HEK293T (cell line): ENCODE results near the gene TNS3.

Experiments
- CTCF ChIA-PET: fragments of 350-600 bp; formaldehyde crosslinking; extraction: SDS; loops from one replicate; lab custom pipeline; 2021; ENCODE audit warnings: antibody characterized with exemption, inconsistent platforms; lab: Yijun Ruan, JAX
- POLR2A ChIA-PET: fragments of 350-600 bp; formaldehyde crosslinking; extraction: SDS; loops from one replicate; lab custom pipeline; 2020; ENCODE audit warnings: antibody characterized with exemption, inconsistent platforms; lab: Yijun Ruan, JAX
- DNase-seq: peaks from one replicate; pipeline ENCODE4 v3.0.0; 2012; ENCODE audit warnings: mixed read lengths; ENCODE audit errors: extremely low spot score
- ARNT ChIP-seq: fragments of 450-650 bp; IDR thresholded peaks from 2 replicates; pipeline ENCODE4 v1.6.1; 2017; ENCODE audit warnings: mild to moderate bottlenecking
- BHLHE40 ChIP-seq: fragments of 450-650 bp; IDR thresholded peaks from 2 replicates; pipeline ENCODE4 v1.6.1; 2016; ENCODE audit warnings: mild to moderate bottlenecking, moderate library complexity, borderline replicate concordance
- CTBP1 ChIP-seq: fragments of 450-650 bp; IDR thresholded peaks from 2 replicates; pipeline ENCODE4 v1.6.1; 2016; ENCODE audit warnings: borderline replicate concordance
- ELF4 ChIP-seq: fragments of 450-650 bp; IDR thresholded peaks from 2 replicates; pipeline ENCODE4 v1.6.1; 2017; ENCODE audit warnings: antibody characterized with exemption
- FOXA1 ChIP-seq: fragments of 450-650 bp; IDR thresholded peaks from 2 replicates; pipeline ENCODE4 v1.6.1; 2016; ENCODE audit warnings: mild to moderate bottlenecking
- FOXK2 ChIP-seq: fragments of 450-650 bp; IDR thresholded peaks from 2 replicates; pipeline ENCODE4 v1.6.1; 2016; ENCODE audit warnings: mild to moderate bottlenecking
- FOXM1 ChIP-seq: fragments of 450-650 bp; IDR thresholded peaks from 2 replicates; pipeline ENCODE4 v1.6.1; 2017; ENCODE audit warnings: mild to moderate bottlenecking, borderline replicate concordance
- HDGF ChIP-seq: fragments of 450-650 bp; IDR thresholded peaks from 2 replicates; pipeline ENCODE4 v1.6.1; 2017; ENCODE audit warnings: antibody characterized with exemption, borderline replicate concordance
- L3MBTL2 ChIP-seq: fragments of 450-650 bp; conservative IDR thresholded peaks from 2 replicates; pipeline ENCODE4 v1.6.1; 2016; ENCODE audit warnings: mild to moderate bottlenecking
- LEF1 ChIP-seq: fragments of 450-650 bp; IDR thresholded peaks from 2 replicates; pipeline ENCODE4 v1.6.1; 2017; ENCODE audit warnings: mild to moderate bottlenecking, borderline replicate concordance
- NFRKB ChIP-seq: fragments of 450-650 bp; IDR thresholded peaks from 2 replicates; pipeline ENCODE4 v1.6.1; 2016; ENCODE audit warnings: mild to moderate bottlenecking, moderate library complexity
- SP1 ChIP-seq: fragments of 450-650 bp; IDR thresholded peaks from 2 replicates; pipeline ENCODE4 v1.6.1; 2017
- SUZ12 ChIP-seq: fragments of 450-650 bp; IDR thresholded peaks from 2 replicates; pipeline ENCODE4 v1.6.1; 2016; ENCODE audit warnings: mild to moderate bottlenecking
- TARDBP ChIP-seq: fragments of 450-650 bp; IDR thresholded peaks from 2 replicates; pipeline ENCODE4 v1.6.1; 2016
- ZNF384 ChIP-seq: fragments of 450-650 bp; IDR thresholded peaks from 2 replicates; pipeline ENCODE4 v1.6.1; 2016
- TF ChIP-seq, protein P1 (sequence below): fragments of 450-650 bp; IDR thresholded peaks from 2 replicates; pipeline ENCODE4 v1.6.1; 2016

Gene TNS3

GRCh38 chr7:47307311-47307710 lies 274.6 kb downstream of the TNS3 start:
- no peak for DNase-seq
- CTCF ChIA-PET = no interaction called here
- POLR2A ChIA-PET = no interaction called here
- TF ChIP-seq CTBP1 (no peak), LEF1 (no peak), L3MBTL2 (no peak), NFRKB (no peak), FOXA1 (no peak), HDGF (no peak), SUZ12 (no peak), ELF4 (no peak), TARDBP (no peak), FOXM1 (no peak), ZNF384 (no peak), FOXK2 (no peak), BHLHE40 (no peak), ARNT (no peak), SP1 (no peak)
- TF ChIP-seq, protein P1, sequence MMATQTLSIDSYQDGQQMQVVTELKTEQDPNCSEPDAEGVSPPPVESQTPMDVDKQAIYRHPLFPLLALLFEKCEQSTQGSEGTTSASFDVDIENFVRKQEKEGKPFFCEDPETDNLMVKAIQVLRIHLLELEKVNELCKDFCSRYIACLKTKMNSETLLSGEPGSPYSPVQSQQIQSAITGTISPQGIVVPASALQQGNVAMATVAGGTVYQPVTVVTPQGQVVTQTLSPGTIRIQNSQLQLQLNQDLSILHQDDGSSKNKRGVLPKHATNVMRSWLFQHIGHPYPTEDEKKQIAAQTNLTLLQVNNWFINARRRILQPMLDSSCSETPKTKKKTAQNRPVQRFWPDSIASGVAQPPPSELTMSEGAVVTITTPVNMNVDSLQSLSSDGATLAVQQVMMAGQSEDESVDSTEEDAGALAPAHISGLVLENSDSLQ = no peak

GRCh38 chr7:47304727-47305719 lies 276.9 kb downstream of the TNS3 start:
- CTCF ChIA-PET = no interaction called here

DNA sequence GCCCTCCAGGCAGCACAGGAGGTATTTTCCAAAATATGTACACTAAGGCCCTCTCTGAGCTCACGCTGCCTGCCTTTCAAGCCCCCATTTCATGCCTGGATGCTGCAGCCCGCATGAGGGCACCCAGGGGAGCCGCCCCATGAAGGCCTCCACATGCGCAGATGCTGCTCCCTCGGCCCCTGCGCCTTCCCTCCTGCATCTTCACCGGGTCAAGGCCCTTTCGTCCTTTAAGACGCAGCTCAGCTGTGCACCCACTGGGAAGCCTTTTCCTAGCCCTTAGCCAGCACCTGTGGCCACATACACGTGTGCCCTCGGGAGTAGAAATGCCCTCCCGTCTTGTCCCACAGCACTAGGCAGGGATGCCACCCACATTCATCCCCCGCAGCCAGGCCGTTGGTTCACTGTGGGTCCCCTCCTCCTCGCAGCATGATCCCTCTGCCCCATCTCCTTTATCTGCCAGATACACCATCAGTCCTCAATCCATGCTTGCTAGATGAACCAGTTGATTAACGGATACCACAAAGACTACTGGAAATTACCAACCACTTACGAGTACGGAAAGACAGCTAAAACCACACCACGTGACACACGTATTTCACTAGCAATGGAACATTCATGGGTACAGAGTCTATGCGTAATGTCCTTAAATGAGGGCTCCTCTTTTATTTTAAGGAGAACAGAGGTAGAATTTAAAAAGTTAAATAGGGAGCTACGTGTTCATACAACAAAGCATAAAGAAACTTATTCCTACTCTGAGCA lies 278.0 kb downstream of the TNS3 start:
- TF ChIP-seq ARNT (no peak), NFRKB (no peak), FOXM1 (no peak), ELF4 (no peak), SUZ12 (no peak), SP1 (no peak), CTBP1 (no peak), ZNF384 (no peak), LEF1 (no peak), BHLHE40 (no peak), FOXA1 (no peak), TARDBP (no peak), HDGF (no peak), L3MBTL2 (no peak), FOXK2 (no peak)
- TF ChIP-seq, protein P1 = no peak
- DNase-seq = no peak
- ChIA-PET POLR2A (no interaction called here), CTCF (no interaction called here)

More at GRCh38 chr7:47304727-47305719, 276.9 kb downstream of the TNS3 start:
- TF ChIP-seq, protein P1 = no peak
- TF ChIP-seq L3MBTL2 (no peak), LEF1 (no peak), ARNT (no peak), ZNF384 (no peak), FOXK2 (no peak), BHLHE40 (no peak), SP1 (no peak), NFRKB (no peak), FOXA1 (no peak), ELF4 (no peak), TARDBP (no peak), FOXM1 (no peak), SUZ12 (no peak), CTBP1 (no peak), HDGF (no peak)
- no peak for DNase-seq
- POLR2A ChIA-PET = no interaction called here

DNA sequence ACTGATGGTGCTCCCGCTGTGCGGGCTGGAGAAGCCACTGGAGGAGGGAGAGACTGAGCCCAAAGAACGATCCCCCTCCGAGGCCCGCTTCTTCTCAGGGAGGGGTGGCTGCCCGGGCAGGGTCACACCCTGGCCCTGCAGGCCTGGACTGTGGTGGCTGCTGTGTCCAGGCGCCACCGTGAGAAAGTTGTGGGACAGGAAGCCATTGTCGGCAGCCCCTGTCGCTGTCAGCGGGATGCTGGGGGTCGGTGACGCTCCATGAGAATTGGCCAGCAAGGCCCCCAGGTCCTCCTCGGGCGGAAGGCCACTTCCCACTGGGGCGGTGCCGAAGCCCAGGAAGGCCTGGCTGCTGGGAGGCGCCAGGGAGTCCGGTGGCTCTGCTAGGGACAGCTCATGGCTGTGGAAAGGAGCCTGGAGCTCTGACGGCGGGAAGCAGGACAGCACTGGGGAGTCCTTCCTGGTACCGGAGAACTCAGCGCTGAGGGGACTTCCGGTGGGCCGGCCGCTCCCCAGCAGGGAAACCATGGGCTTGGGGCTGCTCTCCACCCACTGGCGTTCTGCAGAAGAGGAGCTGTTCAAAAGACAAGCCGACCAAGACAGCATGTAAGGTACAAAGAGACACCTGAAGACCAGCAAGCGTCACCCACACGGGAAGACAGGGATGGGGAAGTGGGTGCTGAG lies 278.8 kb downstream of the TNS3 start:
- no peak for TF ChIP-seq LEF1
- DNase-seq = no peak
- CTCF ChIA-PET = no interaction called here
- POLR2A ChIA-PET = no interaction called here

DNA sequence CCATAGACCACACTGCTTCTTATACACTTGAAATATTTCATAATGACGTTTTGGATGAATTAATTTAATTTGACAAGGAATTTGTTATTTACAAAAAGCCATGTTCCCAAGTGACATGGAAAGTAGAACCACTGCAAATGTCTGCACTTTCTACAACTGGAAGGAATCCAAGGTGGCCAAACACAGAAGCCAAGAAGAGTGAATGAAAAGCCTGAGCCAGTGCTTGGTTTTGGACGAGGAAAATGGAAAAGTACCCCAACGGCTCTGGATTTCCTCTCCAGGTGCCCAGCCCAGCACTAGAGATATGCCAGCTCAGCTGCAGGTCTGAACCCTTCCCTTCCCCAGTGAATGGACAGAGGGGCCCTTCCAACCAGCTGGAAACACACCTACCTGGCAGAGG lies 279.4 kb downstream of the TNS3 start:
- no peak for TF ChIP-seq ZNF384
- no peak for TF ChIP-seq ARNT
- no peak for TF ChIP-seq BHLHE40
- TF ChIP-seq FOXK2 = no peak
- ChIA-PET CTCF (no interaction called here), POLR2A (no interaction called here)
- no peak for DNase-seq
